ENCODE measurements around the gene BOD1L1. TPM values are rescaled to one million over a fixed set of nuclear protein-coding genes. Genes with fewer than 3 reads are reported as not detected.

Gene BOD1L1
- total and polyA plus RNA-seq, 2 of the 8 experiments (the other 6 are each of a cell fraction or from before 2014, with no cell fraction given), result 6.8 to 39.3 TPM

- TF ChIP-seq SIN3A (conservative IDR thresholded peaks at IDR 0.05 in 1 of 2, IDR thresholded peaks at IDR 0.05 in 1 of 2; ENCODE audit: low read depth in 1 of 2, low read length in 2 of 2), result no peak
Observed at GRCh38 chr4:13537832-13538177, 89.7 kb downstream of the BOD1L1 start (continued).

Measured in H1 (cell line).